ENCODE data around the gene MYO5B.

Gene MYO5B

DNA sequence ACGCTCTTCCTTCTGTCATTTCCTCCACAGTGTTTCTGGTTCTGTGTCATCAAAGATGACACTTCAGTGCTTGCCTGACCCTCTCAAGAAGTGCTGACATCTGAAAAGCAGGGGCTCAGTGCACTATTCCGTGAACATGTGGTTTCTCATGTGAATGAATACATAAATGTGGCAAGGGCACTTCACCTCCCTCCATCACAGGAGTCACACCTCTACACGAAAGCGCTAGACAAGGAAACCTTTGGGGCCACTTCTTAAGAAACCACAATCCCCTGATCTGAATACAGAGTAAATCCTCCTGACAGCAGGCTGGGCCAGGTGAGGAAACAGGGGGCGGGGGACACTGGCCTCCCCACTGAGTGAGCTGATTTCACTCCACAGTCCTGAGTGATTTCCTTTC lies 235.8 kb downstream of the MYO5B start:
- DNase-seq = no peak

DNA sequence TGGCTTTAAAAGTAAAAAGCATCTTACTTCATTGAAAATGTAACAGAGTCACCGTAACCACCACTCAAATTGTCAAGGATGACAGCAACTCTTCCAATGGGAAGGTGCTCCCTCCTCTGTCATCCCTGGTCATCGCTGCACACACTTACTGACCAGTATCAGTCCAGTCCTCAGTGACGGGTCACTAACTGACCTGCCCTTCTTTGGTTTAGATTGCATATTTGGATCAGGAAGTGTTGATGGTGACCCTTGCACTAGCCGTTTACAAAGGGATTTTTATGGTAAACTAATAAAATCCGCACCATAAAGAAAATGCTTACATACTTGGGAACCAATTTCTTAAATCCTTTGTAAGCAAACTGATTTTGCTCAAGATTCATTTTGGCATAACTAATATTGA lies 239.7 kb downstream of the MYO5B start:
- no peak for DNase-seq

DNA sequence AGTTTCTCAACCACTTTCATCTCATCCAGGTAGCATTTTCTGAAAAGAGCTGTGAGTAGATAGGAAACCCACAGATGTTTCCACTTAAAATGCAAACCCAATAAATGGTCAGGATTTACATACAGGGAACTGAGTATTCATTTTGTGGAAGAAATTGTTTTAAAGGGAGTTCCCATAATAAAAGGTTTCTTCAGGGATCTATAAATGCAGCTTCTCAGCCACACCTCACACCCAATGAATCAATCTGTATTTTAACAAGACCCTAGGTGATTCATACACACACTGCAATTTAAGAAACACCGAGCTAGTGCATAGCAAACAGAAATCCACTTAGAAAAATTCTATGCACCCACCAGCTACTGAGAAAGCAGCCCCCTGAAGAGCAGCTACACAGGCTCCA lies 241.6 kb downstream of the MYO5B start:
- DNase-seq = no peak

DNA sequence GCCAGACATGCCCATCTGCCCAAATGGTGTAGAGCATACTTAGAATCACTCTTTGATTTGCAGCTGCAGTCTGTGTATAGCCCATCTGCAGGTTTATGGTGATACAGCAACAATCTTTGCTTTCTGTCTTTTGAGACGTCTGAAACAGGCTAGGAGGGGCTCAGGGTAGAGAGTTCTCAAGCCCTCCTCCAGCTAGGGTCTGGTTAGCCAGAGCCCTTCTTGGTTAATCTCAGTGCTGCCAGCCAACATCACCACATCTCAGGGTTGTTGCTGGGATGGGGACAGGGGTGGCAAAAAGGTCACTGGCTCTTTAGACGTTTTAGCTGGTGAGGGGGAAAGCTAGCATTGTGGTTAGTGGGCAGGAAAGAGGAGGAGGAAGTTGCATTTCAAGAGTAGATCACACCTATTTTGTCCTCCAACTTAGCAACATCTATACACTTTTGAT lies 245.0 kb downstream of the MYO5B start:
- DNase-seq = no peak

DNA sequence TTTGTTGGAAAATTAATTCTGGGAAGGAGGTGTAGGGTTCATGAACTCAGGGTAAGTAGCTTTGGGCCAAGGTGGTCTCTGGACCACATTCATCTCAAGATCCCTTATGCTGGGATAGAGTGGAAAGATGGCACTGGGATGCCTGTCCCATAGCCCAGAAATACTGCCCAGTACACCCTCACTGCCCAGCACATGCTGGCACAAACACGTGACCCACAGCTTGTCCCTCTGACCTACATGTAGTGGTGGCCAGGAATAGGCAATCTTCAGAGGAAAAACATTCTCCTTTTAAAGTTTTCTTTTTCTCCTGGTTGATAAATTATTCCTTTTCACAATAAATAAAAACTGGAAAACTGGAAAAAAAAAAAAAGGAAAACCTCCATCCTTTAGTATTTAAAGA lies 246.0 kb downstream of the MYO5B start:
- no peak for DNase-seq

DNA sequence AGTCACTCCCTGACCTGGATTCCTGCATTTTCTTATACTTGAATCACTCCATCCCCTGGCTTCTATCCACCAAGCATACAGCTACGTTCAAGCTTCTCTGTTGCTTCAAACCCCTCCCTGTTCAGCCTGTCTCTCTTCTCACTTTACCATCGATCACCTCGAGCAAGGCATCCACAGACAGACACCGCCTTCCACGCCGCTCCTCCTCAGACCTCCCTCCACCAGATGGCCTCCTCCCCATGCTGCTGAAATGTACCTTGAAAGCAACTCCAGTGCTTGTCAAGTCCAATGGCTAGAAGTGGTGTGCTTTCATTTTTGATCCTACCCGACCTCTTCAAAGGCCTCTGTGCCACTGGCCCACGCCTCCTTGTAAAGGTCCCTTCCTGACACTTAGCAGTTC lies 250.3 kb downstream of the MYO5B start:
- peak; percentile 4 for DNase-seq

DNA sequence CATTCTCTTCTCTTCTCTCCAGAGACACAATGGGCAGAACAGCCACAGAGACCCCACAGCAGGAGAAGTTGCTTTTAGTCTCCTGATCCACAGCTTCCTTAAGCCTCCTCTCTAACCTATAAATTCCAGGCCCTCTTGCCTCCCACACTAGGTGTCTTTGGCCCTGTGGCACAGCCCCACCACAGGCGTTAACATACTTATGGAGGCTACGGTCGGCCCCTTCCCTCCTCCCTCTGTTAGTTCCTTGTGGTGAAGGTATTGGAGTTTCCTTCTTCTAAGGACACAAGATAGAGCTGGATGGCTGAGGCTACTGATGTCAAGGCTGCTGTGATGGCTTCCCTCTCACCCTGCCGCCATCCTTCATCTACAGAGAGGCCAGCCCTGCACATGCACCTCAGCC lies 258.1 kb downstream of the MYO5B start:
- no peak for DNase-seq

DNA sequence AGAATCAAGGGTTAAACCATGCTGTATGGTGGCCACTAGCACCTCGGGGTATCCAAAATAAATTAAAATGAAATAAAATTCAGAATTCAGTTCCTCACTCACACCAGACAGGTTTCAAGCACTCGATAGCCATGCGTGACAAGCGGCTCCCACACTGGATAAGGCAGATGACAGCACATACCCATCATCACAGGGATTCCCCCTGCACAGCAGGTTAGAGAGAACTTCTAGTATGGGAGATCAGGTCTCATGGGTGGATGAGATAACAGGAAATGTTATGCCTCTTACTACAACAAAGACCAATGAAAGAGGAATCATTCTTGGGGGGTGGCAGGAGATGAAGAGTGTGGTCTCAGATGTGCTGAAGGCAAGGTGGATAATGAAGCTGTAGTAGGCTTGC lies 259.7 kb downstream of the MYO5B start:
- no peak for DNase-seq

DNA sequence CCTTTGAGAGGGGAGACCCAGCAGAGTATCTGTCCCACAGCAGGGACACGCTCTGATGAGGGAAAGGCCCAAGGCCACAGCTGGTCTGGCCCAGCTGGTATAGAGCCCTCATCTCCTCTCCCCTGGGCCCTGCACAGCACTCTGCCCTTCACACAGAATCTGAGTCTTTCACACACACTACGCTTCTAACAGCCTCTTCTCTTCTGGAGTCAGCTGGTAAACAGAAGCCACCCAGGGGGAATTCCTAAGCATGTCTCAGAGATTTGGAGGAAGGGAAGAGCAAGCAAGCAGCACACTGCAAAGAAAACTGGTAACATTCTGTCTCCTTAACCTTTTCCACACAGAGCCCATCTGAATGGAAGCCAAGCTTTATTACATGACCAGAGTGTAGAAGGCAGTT lies 260.5 kb downstream of the MYO5B start:
- DNase-seq = no peak

DNA sequence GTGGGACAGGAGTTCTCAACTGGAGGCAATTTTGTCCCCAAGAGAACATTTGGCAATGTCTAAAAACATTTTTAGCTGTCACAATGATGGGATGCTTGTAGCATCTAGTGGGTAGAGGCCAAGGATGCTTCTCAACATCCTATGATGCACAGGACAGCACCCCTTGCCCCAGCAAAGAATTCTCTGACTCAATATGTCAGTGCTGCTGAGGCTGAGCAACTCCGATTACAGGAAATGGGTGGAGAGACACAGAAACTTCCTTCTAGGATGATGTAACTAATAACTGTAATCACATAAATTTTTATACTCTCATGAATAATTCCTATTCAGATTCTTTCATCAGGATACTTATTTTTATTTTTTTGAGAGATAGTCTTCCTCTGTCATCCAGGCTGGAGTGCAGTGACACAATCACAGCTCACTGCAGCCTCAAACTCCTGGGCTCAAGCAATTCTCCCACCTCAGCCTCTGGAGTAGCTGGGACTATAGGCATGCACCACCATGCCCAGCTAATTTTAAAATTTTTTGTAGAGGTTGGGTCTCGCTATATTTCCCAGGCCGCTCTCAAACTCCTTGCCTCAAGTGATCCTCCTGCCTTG lies 261.3 kb downstream of the MYO5B start:
- no peak for DNase-seq

DNA sequence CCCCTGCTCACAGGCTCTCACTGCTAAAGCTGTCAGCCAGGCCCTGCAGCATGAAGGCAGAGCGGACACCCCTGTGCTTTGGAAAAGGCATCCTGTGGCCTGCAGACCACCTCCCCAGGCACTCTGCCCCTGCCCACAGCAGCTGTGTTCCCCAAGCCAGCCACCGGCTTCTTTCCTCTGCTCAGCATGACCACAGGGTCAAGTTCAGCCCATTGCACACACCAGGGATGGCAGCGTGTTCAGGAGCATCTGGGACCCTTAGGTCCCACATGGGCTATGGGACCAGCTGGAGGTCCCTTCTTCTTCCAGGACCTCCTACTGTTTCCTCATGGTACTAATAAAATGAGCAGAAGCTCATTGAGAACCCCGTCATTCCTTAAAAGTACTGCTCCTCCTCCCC lies 263.2 kb downstream of the MYO5B start:
- DNase-seq = no peak

DNA sequence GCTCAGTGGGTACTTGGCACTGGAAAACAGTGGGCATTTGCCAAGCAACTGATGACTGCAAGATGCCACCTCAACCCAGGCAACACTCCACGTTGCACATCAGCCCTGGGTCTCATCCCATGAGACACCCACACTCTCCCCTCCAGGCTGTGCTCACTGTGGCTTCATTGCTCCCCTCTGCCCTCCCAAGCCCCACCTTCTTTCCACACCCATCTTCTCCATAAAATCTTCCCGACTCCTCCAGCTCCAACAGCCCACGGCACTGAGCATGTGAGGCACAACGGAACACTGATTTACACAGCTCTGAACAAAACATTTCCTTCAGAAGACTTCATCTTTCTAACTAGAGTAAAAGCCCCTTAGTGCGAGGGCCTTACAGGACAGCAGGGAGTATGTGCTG lies 263.8 kb downstream of the MYO5B start:
- no peak for DNase-seq

DNA sequence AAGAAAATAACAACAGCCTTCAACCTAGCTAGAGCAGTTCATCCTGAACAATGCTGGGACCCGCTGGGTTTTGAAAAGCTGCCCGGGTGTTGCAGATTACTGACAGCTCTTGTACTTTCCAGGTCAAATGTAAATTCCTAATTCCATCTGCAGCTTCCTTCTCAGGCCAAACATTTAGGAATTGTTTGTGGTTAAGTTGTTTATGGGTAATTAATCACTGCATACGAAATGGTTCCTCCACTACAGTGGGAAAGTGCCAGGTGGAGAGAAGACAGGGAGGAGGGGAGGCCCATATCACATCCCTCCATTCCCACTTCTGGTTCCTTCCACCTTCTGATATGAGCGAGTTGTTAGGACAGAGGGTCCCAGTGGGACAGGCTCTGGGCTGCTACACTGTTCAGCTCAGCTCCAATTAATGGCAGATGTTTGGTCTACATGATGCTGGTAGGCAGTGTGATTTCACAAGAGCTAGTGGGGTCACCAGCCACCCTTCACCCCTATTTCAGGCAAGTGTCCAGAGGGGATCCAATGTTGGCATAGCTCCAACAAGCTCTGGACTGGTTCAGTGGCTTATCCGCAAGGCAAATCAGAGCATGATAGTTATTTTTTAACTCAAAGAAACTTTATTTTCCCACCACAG lies 268.7 kb downstream of the MYO5B start:
- DNase-seq = no peak

DNA sequence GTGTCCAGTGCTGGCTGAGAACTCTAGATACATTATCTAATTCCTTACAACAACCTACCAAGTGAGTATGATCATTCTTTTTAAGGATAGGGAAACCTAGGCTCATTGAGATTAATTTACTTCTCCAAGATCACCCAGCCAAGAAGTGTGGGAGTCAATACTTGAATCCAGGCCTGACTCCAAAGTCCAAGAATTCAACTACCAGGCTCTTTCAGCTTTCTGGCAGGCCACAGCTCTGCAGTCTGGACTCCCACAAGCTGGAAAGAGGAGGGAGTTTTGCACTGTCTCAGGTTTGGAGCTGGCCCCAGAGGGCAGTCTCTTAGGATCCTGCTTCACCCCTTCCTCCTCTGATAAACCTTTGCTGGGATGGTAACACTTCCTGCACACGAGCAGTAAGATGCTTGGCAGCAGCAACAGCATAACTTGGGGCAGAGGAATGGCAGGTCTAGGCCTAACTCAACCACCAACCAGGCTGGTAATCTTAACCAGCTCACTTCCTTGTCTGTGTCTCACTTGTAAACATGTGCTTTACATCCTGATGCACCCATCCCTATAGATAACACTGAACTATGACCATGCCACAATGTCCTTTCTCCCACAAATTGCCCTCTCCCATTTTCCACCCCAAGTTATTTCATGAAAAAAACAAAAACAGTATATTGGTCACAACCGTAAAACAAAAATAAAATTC lies 270.5 kb downstream of the MYO5B start:
- DNase-seq = no peak

DNA sequence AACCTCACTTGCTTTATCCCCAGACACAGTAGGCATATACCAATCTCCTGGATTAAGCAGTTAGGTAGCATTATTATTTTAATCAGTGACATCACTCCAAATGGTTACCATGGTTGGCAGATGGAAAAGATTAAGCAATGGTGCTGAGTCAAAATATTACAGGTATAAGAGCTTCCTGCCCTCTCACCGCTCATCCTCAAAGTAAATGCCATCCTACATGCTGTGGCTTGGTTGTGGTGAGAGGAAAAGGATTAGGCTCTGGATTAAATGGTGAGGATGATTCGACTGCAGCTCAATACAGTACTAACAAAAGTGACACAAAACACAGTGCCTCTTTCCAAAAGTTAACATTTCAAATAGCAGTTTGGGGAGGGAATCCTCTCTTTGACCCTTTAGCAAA lies 272.7 kb downstream of the MYO5B start:
- DNase-seq = no peak

DNA sequence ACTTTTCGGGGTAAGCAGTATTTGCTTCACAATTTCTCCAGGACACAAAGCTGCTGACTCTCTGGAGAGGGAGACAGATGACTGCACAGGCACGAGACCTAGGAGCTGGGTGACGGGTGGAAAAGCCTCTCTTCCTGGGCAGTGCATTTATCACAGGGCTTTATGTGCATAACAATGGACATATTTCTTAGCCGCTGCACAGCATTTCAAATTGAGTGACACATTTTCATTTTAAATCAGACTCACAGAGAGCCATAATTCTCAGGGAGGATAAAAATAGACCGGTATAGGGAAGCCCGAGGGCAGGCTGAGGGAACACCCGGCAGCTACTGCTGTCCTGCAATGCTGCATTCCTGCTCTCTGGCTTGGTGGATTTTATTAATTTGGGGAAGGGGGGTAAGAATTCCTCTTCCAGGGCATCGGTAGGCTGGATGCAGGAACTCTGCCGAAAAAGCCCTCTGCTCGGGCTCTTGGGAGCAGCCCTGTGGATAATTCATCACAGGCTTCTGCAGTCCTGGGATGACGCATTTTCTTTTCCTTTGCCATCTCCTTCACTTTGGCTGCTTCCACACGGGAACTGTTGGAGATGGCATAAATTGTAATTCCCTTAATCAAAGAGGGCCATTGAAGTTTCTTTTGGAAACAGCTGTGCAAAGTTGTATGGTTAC lies 273.5 kb downstream of the MYO5B start:
- DNase-seq = no peak

DNA sequence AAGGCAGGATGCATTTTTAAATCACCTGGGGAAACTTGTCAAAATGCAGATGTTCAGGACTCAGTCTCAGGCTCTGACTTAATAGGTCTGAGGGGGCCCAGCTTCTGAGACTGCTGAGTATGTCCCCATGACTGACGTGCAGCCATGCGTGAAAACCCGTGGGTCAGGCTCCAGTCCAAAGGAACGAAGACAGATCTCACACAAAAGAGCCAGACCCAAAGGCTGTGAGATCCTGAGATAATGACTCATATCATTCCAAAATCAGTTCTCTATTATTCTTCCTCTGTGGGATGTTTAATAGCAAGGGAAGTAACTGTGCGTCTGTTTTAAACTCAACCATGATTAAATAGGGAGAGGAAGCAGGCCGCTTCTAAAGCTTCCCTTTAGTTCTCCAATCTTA lies 274.2 kb downstream of the MYO5B start:
- DNase-seq = no peak

DNA sequence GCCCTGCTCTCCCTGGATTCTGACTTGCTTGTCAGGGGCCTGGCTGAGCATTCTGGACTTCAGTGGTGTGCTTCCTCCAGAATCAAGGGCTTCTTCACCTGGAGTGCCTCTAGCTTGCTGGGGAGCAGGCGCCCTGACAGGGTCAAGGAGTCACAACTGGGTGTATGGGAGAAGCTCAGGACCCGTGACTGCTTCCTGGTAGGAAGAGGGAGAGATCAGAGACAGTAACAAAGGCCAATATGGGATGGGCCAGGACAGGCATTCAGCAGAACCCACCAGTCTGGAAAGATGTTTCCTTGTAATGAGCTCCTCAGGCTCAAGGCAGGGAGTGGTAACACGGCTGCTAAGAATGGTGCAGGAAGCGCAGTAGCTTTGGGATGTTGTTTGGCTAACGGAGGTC lies 277.2 kb downstream of the MYO5B start:
- DNase-seq = no peak

DNA sequence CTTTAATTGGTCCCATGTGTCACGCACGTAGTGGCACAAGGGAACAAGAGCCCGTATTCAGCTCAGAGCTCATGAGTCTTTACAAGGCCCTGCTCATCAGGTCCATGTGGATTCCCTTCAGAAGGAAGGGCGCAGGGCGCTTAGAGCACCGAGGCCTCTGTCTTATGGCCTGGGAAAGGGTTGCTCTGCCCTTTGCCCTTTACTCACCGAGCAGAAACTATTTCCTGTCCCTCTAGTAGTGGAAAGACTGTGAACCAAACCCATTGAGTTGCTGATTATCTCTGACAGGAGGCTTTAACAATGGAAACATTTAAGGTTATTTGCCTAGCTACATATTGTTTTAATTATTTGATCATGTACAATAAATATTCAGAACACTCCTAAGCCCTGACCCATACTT lies 279.6 kb downstream of the MYO5B start:
- no peak for DNase-seq

DNA sequence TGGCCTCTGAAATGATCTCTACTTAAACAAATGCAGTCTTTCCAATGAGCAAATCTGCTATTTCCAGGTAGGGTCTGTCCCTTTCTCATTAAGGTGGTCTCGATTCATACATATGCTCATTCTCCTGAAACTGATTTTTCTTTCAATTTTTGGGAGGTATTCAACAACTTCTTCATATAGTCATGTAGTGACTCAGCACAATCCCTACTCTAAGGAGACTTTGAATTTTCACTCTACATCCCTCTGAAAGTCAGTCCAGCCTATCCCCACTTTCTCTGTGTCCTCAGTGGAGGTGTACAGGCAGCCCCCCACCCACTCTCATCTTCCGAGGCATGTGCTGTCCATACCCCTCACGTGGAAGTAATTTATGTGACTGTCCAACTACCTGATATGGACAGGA lies 281.7 kb downstream of the MYO5B start:
- DNase-seq = no peak

DNA sequence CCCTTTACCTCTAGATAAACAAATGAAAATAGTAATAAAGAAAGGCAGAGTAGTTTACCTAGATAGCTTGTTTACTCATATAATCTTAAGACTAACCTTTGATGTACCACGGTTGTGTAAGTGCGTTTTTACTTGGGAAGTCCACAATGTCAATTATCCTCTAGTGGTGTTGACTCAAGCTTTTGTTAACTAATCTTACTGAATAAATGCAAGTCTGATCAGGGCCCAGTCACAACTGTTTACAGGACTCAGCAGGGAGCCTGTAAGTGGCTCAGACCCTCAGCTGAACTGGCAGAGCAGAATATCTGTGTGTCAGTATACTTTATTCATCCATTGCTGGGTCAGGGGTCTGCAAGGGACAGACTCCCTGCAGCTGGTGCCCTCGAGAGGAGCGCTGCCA lies 283.5 kb downstream of the MYO5B start:
- DNase-seq = peak; percentile 77

DNA sequence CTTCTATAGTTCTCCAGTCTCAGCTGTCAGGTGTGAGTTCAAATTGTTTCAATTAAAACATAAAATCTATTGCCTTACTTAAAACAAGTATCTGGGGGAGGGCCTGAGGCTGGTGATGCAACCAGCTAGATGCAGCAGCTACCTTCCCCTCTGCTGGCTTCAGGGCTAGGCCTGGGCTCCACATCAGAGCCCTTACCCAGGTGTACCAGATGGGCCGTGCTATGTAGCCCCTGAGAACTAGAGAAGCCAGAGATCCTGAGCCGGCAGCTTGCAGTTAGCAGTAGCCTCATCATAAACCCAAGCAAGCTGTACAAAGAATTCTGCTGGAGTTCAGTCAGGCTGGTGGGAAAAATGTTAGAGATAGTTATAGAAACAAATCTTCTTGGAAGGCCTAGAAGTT lies 284.0 kb downstream of the MYO5B start:
- no peak for DNase-seq

DNA sequence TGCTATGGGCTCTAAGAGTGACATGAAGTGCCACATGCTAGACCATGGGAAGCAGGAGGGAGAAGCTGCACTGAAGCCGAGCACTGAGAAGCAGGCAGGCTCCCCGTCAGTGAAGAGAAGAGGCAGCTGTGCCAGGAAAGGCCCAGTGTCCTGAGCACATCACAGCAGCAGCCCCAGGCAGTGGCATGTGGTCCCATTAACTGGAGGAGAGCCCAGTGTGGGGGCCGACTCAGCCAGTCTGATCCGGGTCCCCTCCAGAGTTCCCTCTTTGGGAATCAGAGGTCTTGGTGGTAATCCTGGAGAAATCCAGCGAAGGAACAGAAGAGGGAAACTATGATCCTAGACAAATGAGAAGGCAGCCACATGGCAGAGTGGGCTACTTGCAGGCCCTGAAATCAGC lies 284.9 kb downstream of the MYO5B start:
- DNase-seq = no peak

DNA sequence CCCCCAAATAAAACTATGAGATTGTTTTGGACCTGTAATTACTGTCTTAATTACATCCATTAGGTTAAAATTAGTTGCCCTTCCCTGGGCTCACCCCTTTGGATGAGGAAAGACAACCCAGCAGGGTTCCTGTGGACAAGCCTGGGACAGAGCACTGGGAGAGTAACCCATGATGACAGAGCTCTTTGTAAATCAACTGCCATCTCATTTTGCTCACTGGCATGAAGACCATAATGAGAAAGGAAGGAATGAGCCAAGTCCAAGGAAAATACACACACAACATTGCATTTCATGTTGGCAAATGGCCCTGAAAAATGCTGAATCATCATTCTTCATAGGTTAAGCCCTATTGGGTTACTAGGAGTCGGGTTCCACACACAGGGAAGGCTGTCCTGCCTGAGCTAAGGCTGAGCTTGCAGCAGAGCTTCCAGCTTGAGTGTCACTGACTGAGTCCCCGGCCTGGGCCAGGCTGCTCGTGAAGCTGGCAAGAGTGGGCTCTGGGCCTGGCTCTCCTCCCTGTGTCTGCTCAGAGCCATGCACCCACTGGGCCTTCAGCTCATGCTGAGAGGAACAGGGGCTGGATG lies 287.5 kb downstream of the MYO5B start:
- DNase-seq = peak; percentile 61
